ENCODE measurements around the gene DLX4. TPM values are rescaled to one million over a fixed set of nuclear protein-coding genes. Genes with fewer than 3 reads are reported as not detected.

DLX4 gene
- total and polyA plus RNA-seq, 2 of the 4 experiments (the other 2 are of a cell fraction) = not detected

- Histone ChIP-seq H3K9me1 (ENCODE audit: insufficient read depth, low read length) (no peaks in the 10 kb centered on the region), H3K4ac (ENCODE audit: low read depth, low read length) (no peak overlapping the region), H3K4me2 (ENCODE audit: low read depth, low read length) (no peak overlapping the region), H3K79me1 (ENCODE audit: low read depth in 1 of 2, low read length in 2 of 2) (no peaks in the 10 kb centered on the region), H4K20me1 (ENCODE audit: insufficient read depth, low read length) (no peaks in the 10 kb centered on the region), H2AK9ac (replicated peaks; ENCODE audit: low read depth, low read length, poor library complexity) (peak overlapping the region; percentile 37), H3K36me3 (ENCODE audit: control insufficient read depth, insufficient read depth, low read length) (no peaks in the 10 kb centered on the region), H2BK5ac (ENCODE audit: low read depth, low read length, poor library complexity, severe bottlenecking) (no peak overlapping the region), H4K8ac (ENCODE audit: low read depth in 2 of 2, low read length in 2 of 2) (no peak overlapping the region), H3K18ac (ENCODE audit: low read depth, low read length) (no peak overlapping the region), H2AFZ (replicated peaks; ENCODE audit: low read length, poor library complexity) (no peak overlapping the region), H2BK15ac (ENCODE audit: low read depth, low read length) (no peak overlapping the region), H3K23ac (ENCODE audit: low read depth, low read length) (no peak overlapping the region), H4K91ac (ENCODE audit: insufficient read depth, low read depth, low read length) (no peak overlapping the region), H2BK120ac (ENCODE audit: low read depth, low read length) (no peak overlapping the region), H2BK20ac (ENCODE audit: low read depth, low read length) (no peak overlapping the region), H3K9ac (ENCODE audit: low read depth, low read length) (no peak overlapping the region), H2AK5ac (ENCODE audit: low read depth, low read length) (no peak overlapping the region), H3K27ac (ENCODE audit: insufficient read depth, low read length) (no peak overlapping the region), H3K14ac (replicated peaks; ENCODE audit: low read depth, low read length) (no peak overlapping the region), H3K9me3 (ENCODE audit: control insufficient read depth, insufficient read depth, low read length) (no peaks in the 10 kb centered on the region; the same call in 1 of the 2 replicates), H3K4me1 (ENCODE audit: control insufficient read depth, insufficient read depth, low read length) (no peaks in the 10 kb centered on the region), H3K27me3 (ENCODE audit: control insufficient read depth, insufficient read depth, low read length) (peaks cover 88% of the 10 kb centered on the region), H3K4me3 (ENCODE audit: insufficient read depth, low read depth, low read length) (no peak overlapping the region), H4K5ac (ENCODE audit: low read depth, low read length) (no peak overlapping the region), H3K56ac (ENCODE audit: extremely low read depth, insufficient read depth, low read length) (no peak overlapping the region)
- ChIA-PET CTCF (no interaction called here), POLR2A (ENCODE audit: unreplicated experiment) (no interaction called here)
- DNase-seq (no peak), ATAC-seq (ENCODE audit: low read depth) (no peak)
- no peak for TF ChIP-seq BHLHE40 (IDR thresholded peaks at IDR 0.05; ENCODE audit: low read depth, low read length)
- TF ChIP-seq RCOR1 (IDR thresholded peaks at IDR 0.05; ENCODE audit: insufficient replicate concordance, low read length) = no peak
- TF ChIP-seq RAD21 (IDR thresholded peaks at IDR 0.05; ENCODE audit: low read length) = no peak
- no peak for TF ChIP-seq ELK1 (IDR thresholded peaks at IDR 0.05; ENCODE audit: borderline replicate concordance, low read depth, low read length)
- TF ChIP-seq MAZ (IDR thresholded peaks at IDR 0.05; ENCODE audit: borderline replicate concordance, low read depth, low read length) = no peak
- no peak for TF ChIP-seq CTCF (conservative IDR thresholded peaks at IDR 0.05; ENCODE audit: low read depth, low read length)
- TF ChIP-seq CEBPB (IDR thresholded peaks at IDR 0.05; ENCODE audit: low read depth, low read length) = no peak
- no peak for TF ChIP-seq MAFK (IDR thresholded peaks at IDR 0.05; ENCODE audit: low read depth, low read length)
- no peak for TF ChIP-seq SMC3 (IDR thresholded peaks at IDR 0.05; ENCODE audit: low read depth, low read length)
- TF ChIP-seq USF2 (IDR thresholded peaks at IDR 0.05; ENCODE audit: low read depth, low read length) = no peak
- no peak for TF ChIP-seq RFX5 (IDR thresholded peaks at IDR 0.05; ENCODE audit: low read depth, low read length)
- TF ChIP-seq CHD1 (IDR thresholded peaks at IDR 0.05; ENCODE audit: low read depth, low read length) = no peak
- TF ChIP-seq FOS (IDR thresholded peaks at IDR 0.05; ENCODE audit: low read depth, low read length) = no peak
- no peak for TF ChIP-seq MXI1 (IDR thresholded peaks at IDR 0.05; ENCODE audit: borderline replicate concordance, low read depth, low read length)
- no peak for TF ChIP-seq POLR2A (IDR thresholded peaks at IDR 0.05; ENCODE audit: low read depth, low read length)
- TF ChIP-seq NFE2L2 (IDR thresholded peaks at IDR 0.05; ENCODE audit: low read depth, low read length) = no peak
- in situ Hi-C loops (cut with MboI; ENCODE audit: low sequenced_read_pairs) (no loop called here), dilution Hi-C loops (cut with HindIII; ENCODE audit: low sequenced_read_pairs, unreplicated experiment) (no loop called here), intact Hi-C loops (cut with micrococcal nuclease) (no loop called here)
- BruUV-seq (replicated peaks) = no TSS peak
- WGBS, 2 experiments (ENCODE audit: extremely low coverage in 2 of 2, insufficient read length in 1 of 2) = 74% methylated on average over 5 of the region's 13 CpGs; no CpG with 5 or more reads in 1 of the 2 experiments
Observed at GRCh38 chr17:49926886-49927285, 42.1 kb upstream of the DLX4 start.

All from IMR-90 (cell line).